B cell (primary cell): ENCODE data around the gene CD81.

Experiments
- EZH2 ChIP-seq: IDR thresholded peaks from 2 replicates; pipeline ENCODE4 v1.6.1; 2012; ENCODE audit warnings: borderline replicate concordance, low read depth, mild to moderate bottlenecking, moderate library complexity, low read length; ENCODE audit not compliant: insufficient read depth, poor library complexity, severe bottlenecking
- TF ChIP-seq, protein P1 (sequence below): fragments of 200-600 bp; IDR thresholded peaks from one replicate; pipeline ENCODE4 v1.8.0; 2022; ENCODE audit warnings: antibody characterized with exemption, mild to moderate bottlenecking

DNA sequence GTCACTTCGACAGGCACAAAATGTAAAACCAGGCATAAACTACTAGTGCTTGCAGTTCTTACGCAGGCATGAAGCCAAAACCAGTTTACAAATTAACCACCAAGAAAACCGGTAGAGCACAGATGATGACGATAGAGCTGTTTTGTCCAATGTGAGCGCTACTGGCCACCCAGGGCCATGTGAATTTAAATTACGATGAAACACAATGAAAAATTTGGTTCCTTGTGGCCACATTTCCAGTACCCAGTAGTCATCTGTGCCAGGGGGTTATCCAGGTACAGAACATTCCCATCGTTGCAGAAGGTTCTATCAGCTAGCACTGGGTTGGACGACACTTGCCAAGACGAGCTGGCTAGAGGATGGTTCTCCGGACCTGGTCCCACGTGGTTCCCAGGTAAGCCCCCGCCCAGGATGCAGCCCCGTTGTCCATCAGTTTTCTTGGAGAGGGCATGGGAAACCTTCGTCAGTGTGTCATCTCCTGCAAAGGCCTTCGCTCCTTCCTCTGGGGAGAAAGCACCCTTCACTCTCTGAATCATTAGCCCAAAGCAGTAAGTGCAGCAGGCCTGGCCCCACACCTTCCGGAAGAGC, 1.1 kb upstream of the CD81 start:
- TF ChIP-seq, protein P1, sequence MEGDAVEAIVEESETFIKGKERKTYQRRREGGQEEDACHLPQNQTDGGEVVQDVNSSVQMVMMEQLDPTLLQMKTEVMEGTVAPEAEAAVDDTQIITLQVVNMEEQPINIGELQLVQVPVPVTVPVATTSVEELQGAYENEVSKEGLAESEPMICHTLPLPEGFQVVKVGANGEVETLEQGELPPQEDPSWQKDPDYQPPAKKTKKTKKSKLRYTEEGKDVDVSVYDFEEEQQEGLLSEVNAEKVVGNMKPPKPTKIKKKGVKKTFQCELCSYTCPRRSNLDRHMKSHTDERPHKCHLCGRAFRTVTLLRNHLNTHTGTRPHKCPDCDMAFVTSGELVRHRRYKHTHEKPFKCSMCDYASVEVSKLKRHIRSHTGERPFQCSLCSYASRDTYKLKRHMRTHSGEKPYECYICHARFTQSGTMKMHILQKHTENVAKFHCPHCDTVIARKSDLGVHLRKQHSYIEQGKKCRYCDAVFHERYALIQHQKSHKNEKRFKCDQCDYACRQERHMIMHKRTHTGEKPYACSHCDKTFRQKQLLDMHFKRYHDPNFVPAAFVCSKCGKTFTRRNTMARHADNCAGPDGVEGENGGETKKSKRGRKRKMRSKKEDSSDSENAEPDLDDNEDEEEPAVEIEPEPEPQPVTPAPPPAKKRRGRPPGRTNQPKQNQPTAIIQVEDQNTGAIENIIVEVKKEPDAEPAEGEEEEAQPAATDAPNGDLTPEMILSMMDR: no peak
- no peak for TF ChIP-seq EZH2
